Subcutaneous adipose tissue (tissue), 4 donors: Measurements from ENCODE around the gene IL17D. TPM values are rescaled to one million over a fixed set of nuclear protein-coding genes. Genes with fewer than 3 reads are reported as not detected.

Experiments
- total RNA-seq, 4 donors: library from RNA; depleted of rRNA; stranded (reverse); fragments of >200 nt; gene quantifications; one replicate each; pipeline ENCODE4 v1.1.0, GENCODE V29; 2016
- TF ChIP-seq, protein P1 (sequence below): fragments of 450-650 bp; IDR thresholded peaks from one replicate; pipeline ENCODE4 v1.5.1; 2016; ENCODE audit warnings: low read depth, mild to moderate bottlenecking, control low read depth, antibody characterized with exemption, moderate library complexity

The IL17D gene
- total RNA-seq, 4 donors from 2014 or later: 0.98 to 7.0 (median 3.3) TPM

GRCh38 chr13:20684041-20684440 is 19.5 kb upstream of the IL17D start:
- TF ChIP-seq, protein P1, sequence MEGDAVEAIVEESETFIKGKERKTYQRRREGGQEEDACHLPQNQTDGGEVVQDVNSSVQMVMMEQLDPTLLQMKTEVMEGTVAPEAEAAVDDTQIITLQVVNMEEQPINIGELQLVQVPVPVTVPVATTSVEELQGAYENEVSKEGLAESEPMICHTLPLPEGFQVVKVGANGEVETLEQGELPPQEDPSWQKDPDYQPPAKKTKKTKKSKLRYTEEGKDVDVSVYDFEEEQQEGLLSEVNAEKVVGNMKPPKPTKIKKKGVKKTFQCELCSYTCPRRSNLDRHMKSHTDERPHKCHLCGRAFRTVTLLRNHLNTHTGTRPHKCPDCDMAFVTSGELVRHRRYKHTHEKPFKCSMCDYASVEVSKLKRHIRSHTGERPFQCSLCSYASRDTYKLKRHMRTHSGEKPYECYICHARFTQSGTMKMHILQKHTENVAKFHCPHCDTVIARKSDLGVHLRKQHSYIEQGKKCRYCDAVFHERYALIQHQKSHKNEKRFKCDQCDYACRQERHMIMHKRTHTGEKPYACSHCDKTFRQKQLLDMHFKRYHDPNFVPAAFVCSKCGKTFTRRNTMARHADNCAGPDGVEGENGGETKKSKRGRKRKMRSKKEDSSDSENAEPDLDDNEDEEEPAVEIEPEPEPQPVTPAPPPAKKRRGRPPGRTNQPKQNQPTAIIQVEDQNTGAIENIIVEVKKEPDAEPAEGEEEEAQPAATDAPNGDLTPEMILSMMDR: no peak

DNA sequence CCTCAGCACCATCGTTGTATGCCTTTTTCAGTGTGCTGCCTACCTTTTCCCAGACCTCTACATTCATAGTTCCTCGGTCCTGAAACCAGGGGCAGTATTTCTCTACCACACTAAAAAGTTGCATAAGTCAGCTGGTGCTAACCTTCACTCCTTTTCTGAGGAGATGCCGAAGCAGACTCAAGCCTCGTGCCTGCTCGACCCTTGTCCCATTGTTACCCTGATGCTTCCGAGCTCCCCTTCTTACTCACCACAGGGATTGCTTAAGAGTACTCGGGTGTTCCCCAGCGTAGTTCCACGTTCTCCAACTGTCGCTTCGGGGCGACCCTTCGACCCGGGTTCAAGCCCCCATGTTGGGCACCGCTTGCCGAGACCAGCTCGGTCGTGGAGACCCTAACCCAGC is 19.0 kb upstream of the IL17D start:
- TF ChIP-seq, protein P1: no peak

GRCh38 chr13:20685092-20685491 is 18.4 kb upstream of the IL17D start:
- TF ChIP-seq, protein P1: no peak

- TF ChIP-seq, protein P1: no peak
Measured at GRCh38 chr13:20686167-20686566, 17.3 kb upstream of the IL17D start.

DNA sequence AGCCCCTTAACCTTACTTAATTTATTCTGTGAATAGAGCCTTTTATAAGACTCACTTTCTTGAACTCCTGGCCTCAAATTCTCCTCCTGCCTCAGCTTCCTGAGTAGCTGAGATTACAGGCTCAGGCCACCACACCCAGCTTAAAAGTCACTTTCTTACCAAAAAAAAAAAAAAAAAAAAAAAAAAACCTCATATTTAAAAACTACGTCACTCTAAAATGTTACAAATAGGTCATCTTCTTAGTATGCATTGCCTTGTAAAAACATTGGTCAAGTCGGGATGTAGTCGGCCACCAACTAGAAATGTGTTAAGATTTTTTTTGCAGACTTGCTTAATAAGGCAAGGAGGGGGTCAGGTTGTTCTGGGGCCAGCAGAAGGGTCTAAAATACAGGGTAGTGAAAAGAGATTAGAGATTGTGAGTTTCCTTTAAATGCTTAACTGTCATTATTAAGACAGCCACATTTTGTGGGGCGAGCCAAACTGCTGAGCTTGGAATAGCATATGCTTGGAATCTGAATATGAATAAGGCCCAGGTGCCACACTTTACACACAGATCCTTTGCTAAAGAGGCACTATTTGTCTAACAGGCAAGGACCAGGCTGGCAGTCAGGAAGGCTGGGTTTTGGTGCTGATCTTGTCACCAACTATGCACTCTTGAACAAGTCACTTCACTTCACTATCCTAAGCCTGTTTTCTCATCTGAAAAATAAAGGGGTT is 16.5 kb upstream of the IL17D start:
- TF ChIP-seq, protein P1: no peak

- TF ChIP-seq, protein P1: no peak
Measured at GRCh38 chr13:20689291-20689690, 14.2 kb upstream of the IL17D start.

GRCh38 chr13:20691616-20692015 is 11.9 kb upstream of the IL17D start:
- TF ChIP-seq, protein P1: no peak
